SK-N-SH (cell line): ENCODE data around the gene CBFA2T3. TPM values are rescaled to one million over a fixed set of nuclear protein-coding genes. Genes with fewer than 3 reads are reported as not detected.

Experiments used
- CTCF ChIA-PET: fragments of 300-600, 350-600 bp; formaldehyde crosslinking; extraction: SDS; loops from one replicate; lab custom pipeline; 2021; lab: Yijun Ruan, JAX
- POLR2A ChIA-PET: fragments of 350-600 bp; sonication (Branson Sonifier 250); formaldehyde crosslinking; extraction: SDS; loops from one replicate; lab custom pipeline; 2020; ENCODE audit warnings: antibody characterized with exemption, inconsistent platforms; lab: Yijun Ruan, JAX
- DNase-seq: peaks from one replicate; pipeline ENCODE4 v3.0.0; 2012
- H2AFZ ChIP-seq: fragments of 200-600 bp; sonication (generic); 2 replicates; pipeline ENCODE4 v1.8.1; 2016; ENCODE audit warnings: antibody characterized with exemption, mild to moderate bottlenecking, low read depth
- H3F3A ChIP-seq: fragments of 200-600 bp; sonication (generic); replicated peaks from 2 replicates; pipeline ENCODE3; 2016; ENCODE audit warnings: antibody characterized with exemption, mild to moderate bottlenecking; ENCODE audit not compliant: insufficient read depth
- H3K27ac ChIP-seq, 2 experiments: fragments of 200-500 bp in 1 of 2; fragments of 200-600 bp in 1 of 2; sonication (Bioruptor generic) in 1 of 2; sonication (generic), shearing (Covaris generic) in 1 of 2; 2 replicates each; pipeline versions ENCODE4 v1.5.1 to v1.6.1; 2014 to 2016; ENCODE audit warnings: low read depth in 2 of 2, inconsistent platforms in 1 of 2, low read length in 1 of 2, mild to moderate bottlenecking in 1 of 2, mixed read lengths in 1 of 2
- H3K27me3 ChIP-seq: fragments of 200-600 bp; sonication (generic), shearing (Covaris generic); 2 replicates; pipeline ENCODE4 v1.6.1; 2016; ENCODE audit warnings: mixed run types; ENCODE audit not compliant: insufficient read depth
- H3K36me3 ChIP-seq, 2 experiments: fragments of 200-500 bp in 1 of 2; fragments of 200-600 bp in 1 of 2; sonication (Bioruptor generic) in 1 of 2; sonication (generic) in 1 of 2; replicated peaks in 1 of 2; 2 replicates each; pipeline versions ENCODE3 to v1.5.1; 2014 to 2016; ENCODE audit warnings: low read length in 1 of 2, mild to moderate bottlenecking in 1 of 2; ENCODE audit not compliant: insufficient read depth in 2 of 2, control insufficient read depth in 1 of 2
- H3K4me1 ChIP-seq, 2 experiments: fragments of 200-500 bp in 1 of 2; fragments of 200-600 bp in 1 of 2; sonication (Bioruptor generic) in 1 of 2; sonication (generic), shearing (Covaris generic) in 1 of 2; 2 replicates each; pipeline versions ENCODE4 v1.5.1 to v1.6.1; 2014 to 2016; ENCODE audit warnings: low read depth in 1 of 2, low read length in 1 of 2, mixed run types in 1 of 2; ENCODE audit not compliant: insufficient read depth in 2 of 2, control insufficient read depth in 1 of 2
- H3K4me2 ChIP-seq: fragments of 200-600 bp; sonication (generic), shearing (Covaris generic); 2 replicates; pipeline ENCODE4 v1.6.1; 2017; ENCODE audit warnings: mixed run types
- H3K4me3 ChIP-seq, 2 experiments: fragments of 200-500 bp in 1 of 2; fragments of 200-600 bp in 1 of 2; sonication (Bioruptor generic) in 1 of 2; sonication (generic), shearing (Covaris generic) in 1 of 2; 2 replicates each; pipeline versions ENCODE4 v1.5.1 to v1.8.1; 2014 to 2016; ENCODE audit warnings: low read depth in 2 of 2, inconsistent platforms in 1 of 2, low read length in 1 of 2, mild to moderate bottlenecking in 1 of 2, mixed read lengths in 1 of 2, moderate library complexity in 1 of 2
- H3K79me2 ChIP-seq: fragments of 200-600 bp; sonication (generic); 2 replicates; pipeline ENCODE4 v1.8.1; 2017; ENCODE audit warnings: mild to moderate bottlenecking; ENCODE audit not compliant: insufficient read depth
- H3K9ac ChIP-seq: fragments of 200-600 bp; sonication (generic); 2 replicates; pipeline ENCODE4 v1.6.1; 2017; ENCODE audit warnings: mixed run types
- H3K9me2 ChIP-seq: fragments of 200-600 bp; sonication (generic); 2 replicates; pipeline ENCODE4 v1.6.1; 2017; ENCODE audit warnings: mixed run types
- H3K9me3 ChIP-seq: fragments of 200-600 bp; sonication (generic); 2 replicates; pipeline ENCODE4 v1.6.1; 2017; ENCODE audit warnings: mixed run types, mild to moderate bottlenecking, moderate library complexity
- H4K20me1 ChIP-seq: fragments of 200-600 bp; sonication (generic); 2 replicates; pipeline ENCODE4 v1.6.1; 2017; ENCODE audit warnings: mild to moderate bottlenecking, mixed run types; ENCODE audit not compliant: insufficient read depth
- ELF1 ChIP-seq: IDR thresholded peaks from 2 replicates; pipeline ENCODE4 v1.4.0; 2012
- FOSL2 ChIP-seq: IDR thresholded peaks from 2 replicates; pipeline ENCODE4 v1.4.0; 2012; ENCODE audit warnings: low read depth, mild to moderate bottlenecking, moderate library complexity, borderline replicate concordance
- FOXJ3 ChIP-seq: sonication (generic); formaldehyde crosslinking; IDR thresholded peaks from 2 replicates; pipeline ENCODE4 v1.5.1; 2020; ENCODE audit warnings: mild to moderate bottlenecking, missing genetic modification reagents
- FOXM1 ChIP-seq: IDR thresholded peaks from 2 replicates; pipeline ENCODE4 v1.4.0; 2012; ENCODE audit warnings: low read depth, mild to moderate bottlenecking
- MEF2A ChIP-seq: IDR thresholded peaks from 2 replicates; pipeline ENCODE4 v1.4.0; 2012; ENCODE audit warnings: low read depth, borderline replicate concordance
- MXI1 ChIP-seq: IDR thresholded peaks from 2 replicates; pipeline ENCODE4 v1.6.1; 2012; ENCODE audit warnings: mild to moderate bottlenecking, low read depth, low read length, improper control_type of control experiment
- NFIC ChIP-seq: IDR thresholded peaks from 2 replicates; pipeline ENCODE4 v1.4.0; 2012; ENCODE audit warnings: borderline replicate concordance
- NRF1 ChIP-seq: IDR thresholded peaks from 2 replicates; pipeline ENCODE4 v1.6.1; 2012; ENCODE audit warnings: low read depth, mild to moderate bottlenecking, low read length
- RFX5 ChIP-seq: IDR thresholded peaks from 2 replicates; pipeline ENCODE4 v1.6.1; 2012; ENCODE audit warnings: mild to moderate bottlenecking, improper control_type of control experiment, low read length
- SIN3A ChIP-seq: IDR thresholded peaks from 2 replicates; pipeline ENCODE4 v1.6.1; 2012; ENCODE audit warnings: low read depth, mild to moderate bottlenecking, low read length, moderate library complexity, borderline replicate concordance
- SMC3 ChIP-seq: IDR thresholded peaks from 2 replicates; pipeline ENCODE4 v1.6.1; 2012; ENCODE audit warnings: low read depth, low read length, improper control_type of control experiment
- TEAD4 ChIP-seq: IDR thresholded peaks from 2 replicates; pipeline ENCODE4 v1.4.0; 2012; ENCODE audit warnings: mild to moderate bottlenecking, borderline replicate concordance; ENCODE audit not compliant: insufficient read depth
- YY1 ChIP-seq: IDR thresholded peaks from 2 replicates; pipeline ENCODE4 v1.4.0; 2012; ENCODE audit warnings: low read depth, mild to moderate bottlenecking
- WGBS: methylation state at CpG from one replicate; pipeline ENCODE4 v1.1.6; 2017; ENCODE audit warnings: low lambda C conversion rate; 5-methylcytosine and 5-hydroxymethylcytosine counted together
- polyA plus RNA-seq, 3 experiments: library from polyadenylated mRNA; depleted of rRNA; stranded (reverse); fragments of >200 nt; gene quantifications; 2 replicates each; pipeline ENCODE4 v1.2.3, GENCODE V29; 2012
- TF ChIP-seq, protein P1 (sequence below): fragments of 200-600 bp; sonication (generic); IDR thresholded peaks from 2 replicates; pipeline ENCODE4 v1.6.1; 2017; ENCODE audit warnings: antibody characterized with exemption, mild to moderate bottlenecking, moderate library complexity
- TF ChIP-seq, protein P2 (sequence below): IDR thresholded peaks from 2 replicates; pipeline ENCODE4 v1.4.0; 2012; ENCODE audit warnings: low read depth, borderline replicate concordance
- TF ChIP-seq, protein P3 (sequence below): IDR thresholded peaks from 2 replicates; pipeline ENCODE4 v1.6.1; 2012; ENCODE audit warnings: mild to moderate bottlenecking, low read depth, low read length, moderate library complexity
- TF ChIP-seq, protein P4 (sequence below): fragments of 150-350 bp; IDR thresholded peaks from 2 replicates; pipeline ENCODE4 v1.6.1; 2017; ENCODE audit warnings: antibody characterized with exemption, low read length, low read depth, borderline replicate concordance

The CBFA2T3 gene
- polyA plus RNA-seq, 1 of the 3 experiments (the other 2 are of a cell fraction), result not detected

DNA sequence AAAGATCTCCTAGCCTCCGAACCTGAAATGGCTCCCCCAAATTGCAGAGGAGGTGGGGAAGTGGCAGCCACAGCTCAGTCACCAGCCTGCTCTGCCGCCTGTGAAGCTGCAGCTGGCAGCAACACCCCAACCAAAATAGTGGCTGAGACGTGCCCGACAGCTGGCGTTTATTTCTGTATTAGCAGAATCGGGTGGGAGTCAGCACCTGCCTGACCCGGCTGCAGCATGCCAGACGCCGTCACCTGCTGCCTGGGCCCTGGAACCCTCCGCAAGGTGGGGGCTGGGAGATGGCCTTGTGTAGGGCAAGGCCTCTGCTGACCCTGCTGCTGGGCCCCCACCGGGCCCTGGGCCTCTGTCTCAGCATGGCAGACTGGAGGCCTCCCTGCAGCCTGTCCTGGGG is 93.1 kb downstream of the CBFA2T3 start:
- Histone ChIP-seq H3K4me3 (no peak overlapping the region), H3K4me2 (no peak overlapping the region), H3K79me2 (no peaks in the 10 kb centered on the region), H2AFZ (no peak overlapping the region), H3F3A (no peaks in the 10 kb centered on the region), H4K20me1 (no peaks in the 10 kb centered on the region), H3K27me3 (peaks cover 38% of the 10 kb centered on the region), H3K9me3 (no peaks in the 10 kb centered on the region), H3K9me2 (no peaks in the 10 kb centered on the region), H3K9ac (no peak overlapping the region), H3K36me3 (no peaks in the 10 kb centered on the region), H3K27ac (no peak overlapping the region), H3K4me1 (no peaks in the 10 kb centered on the region; a peak in 2 of 4 replicates)
- DNase-seq, result no peak
- WGBS, result 45% methylated on average over 5 of the region's 11 CpGs
- no peak for TF ChIP-seq TEAD4
- no peak for TF ChIP-seq MXI1
- TF ChIP-seq NRF1, result no peak
- TF ChIP-seq RFX5, result no peak
- TF ChIP-seq FOXM1, result no peak
- TF ChIP-seq, protein P1, sequence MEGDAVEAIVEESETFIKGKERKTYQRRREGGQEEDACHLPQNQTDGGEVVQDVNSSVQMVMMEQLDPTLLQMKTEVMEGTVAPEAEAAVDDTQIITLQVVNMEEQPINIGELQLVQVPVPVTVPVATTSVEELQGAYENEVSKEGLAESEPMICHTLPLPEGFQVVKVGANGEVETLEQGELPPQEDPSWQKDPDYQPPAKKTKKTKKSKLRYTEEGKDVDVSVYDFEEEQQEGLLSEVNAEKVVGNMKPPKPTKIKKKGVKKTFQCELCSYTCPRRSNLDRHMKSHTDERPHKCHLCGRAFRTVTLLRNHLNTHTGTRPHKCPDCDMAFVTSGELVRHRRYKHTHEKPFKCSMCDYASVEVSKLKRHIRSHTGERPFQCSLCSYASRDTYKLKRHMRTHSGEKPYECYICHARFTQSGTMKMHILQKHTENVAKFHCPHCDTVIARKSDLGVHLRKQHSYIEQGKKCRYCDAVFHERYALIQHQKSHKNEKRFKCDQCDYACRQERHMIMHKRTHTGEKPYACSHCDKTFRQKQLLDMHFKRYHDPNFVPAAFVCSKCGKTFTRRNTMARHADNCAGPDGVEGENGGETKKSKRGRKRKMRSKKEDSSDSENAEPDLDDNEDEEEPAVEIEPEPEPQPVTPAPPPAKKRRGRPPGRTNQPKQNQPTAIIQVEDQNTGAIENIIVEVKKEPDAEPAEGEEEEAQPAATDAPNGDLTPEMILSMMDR, result no peak
- no peak for TF ChIP-seq ELF1
- TF ChIP-seq FOSL2, result no peak
- TF ChIP-seq MEF2A, result no peak
- no peak for TF ChIP-seq NFIC
- no peak for TF ChIP-seq SMC3
- TF ChIP-seq, protein P2, sequence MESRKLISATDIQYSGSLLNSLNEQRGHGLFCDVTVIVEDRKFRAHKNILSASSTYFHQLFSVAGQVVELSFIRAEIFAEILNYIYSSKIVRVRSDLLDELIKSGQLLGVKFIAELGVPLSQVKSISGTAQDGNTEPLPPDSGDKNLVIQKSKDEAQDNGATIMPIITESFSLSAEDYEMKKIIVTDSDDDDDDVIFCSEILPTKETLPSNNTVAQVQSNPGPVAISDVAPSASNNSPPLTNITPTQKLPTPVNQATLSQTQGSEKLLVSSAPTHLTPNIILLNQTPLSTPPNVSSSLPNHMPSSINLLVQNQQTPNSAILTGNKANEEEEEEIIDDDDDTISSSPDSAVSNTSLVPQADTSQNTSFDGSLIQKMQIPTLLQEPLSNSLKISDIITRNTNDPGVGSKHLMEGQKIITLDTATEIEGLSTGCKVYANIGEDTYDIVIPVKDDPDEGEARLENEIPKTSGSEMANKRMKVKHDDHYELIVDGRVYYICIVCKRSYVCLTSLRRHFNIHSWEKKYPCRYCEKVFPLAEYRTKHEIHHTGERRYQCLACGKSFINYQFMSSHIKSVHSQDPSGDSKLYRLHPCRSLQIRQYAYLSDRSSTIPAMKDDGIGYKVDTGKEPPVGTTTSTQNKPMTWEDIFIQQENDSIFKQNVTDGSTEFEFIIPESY, result no peak
- no peak for TF ChIP-seq SIN3A
- TF ChIP-seq, protein P3, sequence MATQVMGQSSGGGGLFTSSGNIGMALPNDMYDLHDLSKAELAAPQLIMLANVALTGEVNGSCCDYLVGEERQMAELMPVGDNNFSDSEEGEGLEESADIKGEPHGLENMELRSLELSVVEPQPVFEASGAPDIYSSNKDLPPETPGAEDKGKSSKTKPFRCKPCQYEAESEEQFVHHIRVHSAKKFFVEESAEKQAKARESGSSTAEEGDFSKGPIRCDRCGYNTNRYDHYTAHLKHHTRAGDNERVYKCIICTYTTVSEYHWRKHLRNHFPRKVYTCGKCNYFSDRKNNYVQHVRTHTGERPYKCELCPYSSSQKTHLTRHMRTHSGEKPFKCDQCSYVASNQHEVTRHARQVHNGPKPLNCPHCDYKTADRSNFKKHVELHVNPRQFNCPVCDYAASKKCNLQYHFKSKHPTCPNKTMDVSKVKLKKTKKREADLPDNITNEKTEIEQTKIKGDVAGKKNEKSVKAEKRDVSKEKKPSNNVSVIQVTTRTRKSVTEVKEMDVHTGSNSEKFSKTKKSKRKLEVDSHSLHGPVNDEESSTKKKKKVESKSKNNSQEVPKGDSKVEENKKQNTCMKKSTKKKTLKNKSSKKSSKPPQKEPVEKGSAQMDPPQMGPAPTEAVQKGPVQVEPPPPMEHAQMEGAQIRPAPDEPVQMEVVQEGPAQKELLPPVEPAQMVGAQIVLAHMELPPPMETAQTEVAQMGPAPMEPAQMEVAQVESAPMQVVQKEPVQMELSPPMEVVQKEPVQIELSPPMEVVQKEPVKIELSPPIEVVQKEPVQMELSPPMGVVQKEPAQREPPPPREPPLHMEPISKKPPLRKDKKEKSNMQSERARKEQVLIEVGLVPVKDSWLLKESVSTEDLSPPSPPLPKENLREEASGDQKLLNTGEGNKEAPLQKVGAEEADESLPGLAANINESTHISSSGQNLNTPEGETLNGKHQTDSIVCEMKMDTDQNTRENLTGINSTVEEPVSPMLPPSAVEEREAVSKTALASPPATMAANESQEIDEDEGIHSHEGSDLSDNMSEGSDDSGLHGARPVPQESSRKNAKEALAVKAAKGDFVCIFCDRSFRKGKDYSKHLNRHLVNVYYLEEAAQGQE, result no peak
- TF ChIP-seq, protein P4, sequence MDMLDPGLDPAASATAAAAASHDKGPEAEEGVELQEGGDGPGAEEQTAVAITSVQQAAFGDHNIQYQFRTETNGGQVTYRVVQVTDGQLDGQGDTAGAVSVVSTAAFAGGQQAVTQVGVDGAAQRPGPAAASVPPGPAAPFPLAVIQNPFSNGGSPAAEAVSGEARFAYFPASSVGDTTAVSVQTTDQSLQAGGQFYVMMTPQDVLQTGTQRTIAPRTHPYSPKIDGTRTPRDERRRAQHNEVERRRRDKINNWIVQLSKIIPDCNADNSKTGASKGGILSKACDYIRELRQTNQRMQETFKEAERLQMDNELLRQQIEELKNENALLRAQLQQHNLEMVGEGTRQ, result no peak
- no peak for TF ChIP-seq FOXJ3 (CRISPR knock-in tag)
- no peak for TF ChIP-seq YY1
- ChIA-PET POLR2A (no interaction called here), CTCF (no interaction called here)
